OCI-LY7 (cell line): ENCODE results near the gene CRAMP1. TPM values are rescaled to one million over a fixed set of nuclear protein-coding genes. Genes with fewer than 3 reads are reported as not detected.

Experiments
- BruUV-seq: library from RNA; stranded (reverse); fragments of 400-500 nt; replicated peaks from 2 replicates; lab custom pipeline; 2021; lab: Mats Ljungman, UMichigan
- CTCF ChIA-PET: fragments of 300-600 bp; sonication (Branson Sonifier 250); formaldehyde crosslinking; loops from one replicate; lab custom pipeline; 2022; ENCODE audit warnings: antibody characterized with exemption; ENCODE audit not compliant: unreplicated experiment; lab: Charles Lee
- POLR2A ChIA-PET: fragments of 300-600 bp; sonication (Branson Sonifier 250); formaldehyde crosslinking; loops from one replicate; lab custom pipeline; 2022; ENCODE audit warnings: antibody characterized with exemption; lab: Charles Lee
- DNase-seq: peaks from one replicate; pipeline ENCODE4 v3.0.0-alpha.2; 2015; ENCODE audit warnings: low spot score
- H2AFZ ChIP-seq: fragments of 200-600 bp; sonication (generic), shearing (Covaris generic); 2 replicates; pipeline ENCODE4 v1.6.1; 2014; ENCODE audit warnings: mild to moderate bottlenecking, antibody characterized with exemption, low read length, moderate library complexity
- H3K27ac ChIP-seq: fragments of 200-600 bp; sonication (generic); 2 replicates; pipeline ENCODE4 v1.5.1; 2014; ENCODE audit warnings: mixed run types, low read depth, mild to moderate bottlenecking, moderate library complexity, low read length, inconsistent platforms; ENCODE audit not compliant: poor library complexity, severe bottlenecking
- H3K36me3 ChIP-seq: fragments of 200-600 bp; sonication (generic); 2 replicates; pipeline ENCODE4 v1.6.1; 2014; ENCODE audit warnings: mild to moderate bottlenecking, antibody characterized with exemption, low read length, moderate library complexity, mixed read lengths; ENCODE audit not compliant: insufficient read depth
- H3K4me1 ChIP-seq: fragments of 200-600 bp; sonication (generic); 2 replicates; pipeline ENCODE4 v1.5.1; 2014; ENCODE audit warnings: mild to moderate bottlenecking, low read length; ENCODE audit not compliant: insufficient read depth, poor library complexity, severe bottlenecking
- H3K4me2 ChIP-seq: fragments of 200-600 bp; sonication (generic); 2 replicates; pipeline ENCODE4 v1.6.1; 2014; ENCODE audit warnings: mild to moderate bottlenecking, low read length
- H3K4me3 ChIP-seq: fragments of 200-600 bp; sonication (generic); 2 replicates; pipeline ENCODE4 v1.5.1; 2014; ENCODE audit warnings: mild to moderate bottlenecking, low read depth, low read length; ENCODE audit not compliant: poor library complexity, severe bottlenecking
- H3K79me2 ChIP-seq: fragments of 200-600 bp; sonication (generic); 2 replicates; pipeline ENCODE4 v1.6.1; 2016; ENCODE audit warnings: low read depth, mild to moderate bottlenecking, low read length, moderate library complexity, mixed read lengths; ENCODE audit not compliant: insufficient read depth
- H3K9me2 ChIP-seq: fragments of 200-600 bp; sonication (generic); 2 replicates; pipeline ENCODE4 v1.6.1; 2016; ENCODE audit warnings: mild to moderate bottlenecking, low read length, mixed read lengths; ENCODE audit not compliant: insufficient read depth
- H3K9me3 ChIP-seq: fragments of 200-600 bp; sonication (generic); 2 replicates; pipeline ENCODE4 v1.6.1; 2014; ENCODE audit warnings: mild to moderate bottlenecking, mixed run types, low read length, mixed read lengths
- H4K20me1 ChIP-seq: fragments of 200-600 bp; sonication (generic); 2 replicates; pipeline ENCODE4 v1.6.1; 2014; ENCODE audit warnings: mild to moderate bottlenecking, antibody characterized with exemption, low read length, moderate library complexity, mixed read lengths; ENCODE audit not compliant: insufficient read depth
- EZH2phosphoT487 ChIP-seq: fragments of 200-600 bp; sonication (generic); IDR thresholded peaks from 2 replicates; pipeline ENCODE4 v1.6.1; 2018; ENCODE audit warnings: low read depth, borderline replicate concordance, mild to moderate bottlenecking, mixed run types, antibody characterized with exemption, low read length, moderate library complexity, mixed read lengths
- intact Hi-C: fragments of 100-400 bp; cut with micrococcal nuclease; formaldehyde crosslinking; loops from one replicate; pipeline ENCODE4 v1.10.0; 2022; ENCODE audit not compliant: unreplicated experiment
- total RNA-seq, 2 experiments: library from RNA; depleted of rRNA in 1 of 2; stranded (reverse); fragments of >200 nt in 1 of 2; shearing (Covaris generic) in 1 of 2; gene quantifications; 2 replicates each; pipeline ENCODE4 v1.2.3, GENCODE V29; 2014 to 2022
- TF ChIP-seq, protein P1 (sequence below): fragments of 200-600 bp; sonication (generic); conservative IDR thresholded peaks from 2 replicates; pipeline ENCODE4 v1.5.1; 2014; ENCODE audit warnings: mild to moderate bottlenecking, antibody characterized with exemption, low read length, moderate library complexity, mixed read lengths

Gene CRAMP1
- total RNA-seq, 2 experiments from 2014 or later: 10.5 to 33.6 TPM

DNA sequence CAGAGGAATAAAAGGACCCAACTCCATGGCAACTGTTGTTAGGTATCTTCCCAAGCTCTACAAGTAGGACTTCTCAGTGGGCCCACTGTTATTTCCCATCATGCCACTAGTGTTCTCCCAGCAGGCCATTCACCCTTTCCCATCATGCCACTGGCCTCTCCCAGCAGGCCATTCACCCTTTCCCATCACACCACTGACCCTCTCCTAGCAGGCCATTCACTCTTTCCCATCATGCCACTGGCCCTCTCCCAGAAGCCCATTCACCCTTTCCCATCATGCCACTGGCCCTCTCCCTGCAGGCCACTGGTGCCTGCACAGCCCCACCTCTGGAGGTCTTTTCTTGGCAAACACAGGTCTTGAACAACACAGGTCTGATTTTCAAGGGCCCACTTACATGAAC is 36.6 kb upstream of the CRAMP1 start:
- no peak overlapping the region for H3K27ac ChIP-seq
- H4K20me1 ChIP-seq: no peaks in the 10 kb centered on the region
- intact Hi-C loops: no loop called here
- H3K9me3 ChIP-seq: no peaks in the 10 kb centered on the region
- no peak for DNase-seq
- no peaks in the 10 kb centered on the region for H3K79me2 ChIP-seq
- ChIA-PET POLR2A (no interaction called here), CTCF (no interaction called here)
- H3K4me2 ChIP-seq: no peak overlapping the region
- TF ChIP-seq, protein P1, sequence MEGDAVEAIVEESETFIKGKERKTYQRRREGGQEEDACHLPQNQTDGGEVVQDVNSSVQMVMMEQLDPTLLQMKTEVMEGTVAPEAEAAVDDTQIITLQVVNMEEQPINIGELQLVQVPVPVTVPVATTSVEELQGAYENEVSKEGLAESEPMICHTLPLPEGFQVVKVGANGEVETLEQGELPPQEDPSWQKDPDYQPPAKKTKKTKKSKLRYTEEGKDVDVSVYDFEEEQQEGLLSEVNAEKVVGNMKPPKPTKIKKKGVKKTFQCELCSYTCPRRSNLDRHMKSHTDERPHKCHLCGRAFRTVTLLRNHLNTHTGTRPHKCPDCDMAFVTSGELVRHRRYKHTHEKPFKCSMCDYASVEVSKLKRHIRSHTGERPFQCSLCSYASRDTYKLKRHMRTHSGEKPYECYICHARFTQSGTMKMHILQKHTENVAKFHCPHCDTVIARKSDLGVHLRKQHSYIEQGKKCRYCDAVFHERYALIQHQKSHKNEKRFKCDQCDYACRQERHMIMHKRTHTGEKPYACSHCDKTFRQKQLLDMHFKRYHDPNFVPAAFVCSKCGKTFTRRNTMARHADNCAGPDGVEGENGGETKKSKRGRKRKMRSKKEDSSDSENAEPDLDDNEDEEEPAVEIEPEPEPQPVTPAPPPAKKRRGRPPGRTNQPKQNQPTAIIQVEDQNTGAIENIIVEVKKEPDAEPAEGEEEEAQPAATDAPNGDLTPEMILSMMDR: no peak
- TF ChIP-seq EZH2phosphoT487: no peak
- H2AFZ ChIP-seq: no peak overlapping the region
- no peaks in the 10 kb centered on the region; the same call in 1 of the 2 replicates for H3K36me3 ChIP-seq
- no peak overlapping the region for H3K4me3 ChIP-seq
- H3K9me2 ChIP-seq: no peaks in the 10 kb centered on the region
- no peaks in the 10 kb centered on the region for H3K4me1 ChIP-seq
- BruUV-seq: no TSS peak

DNA sequence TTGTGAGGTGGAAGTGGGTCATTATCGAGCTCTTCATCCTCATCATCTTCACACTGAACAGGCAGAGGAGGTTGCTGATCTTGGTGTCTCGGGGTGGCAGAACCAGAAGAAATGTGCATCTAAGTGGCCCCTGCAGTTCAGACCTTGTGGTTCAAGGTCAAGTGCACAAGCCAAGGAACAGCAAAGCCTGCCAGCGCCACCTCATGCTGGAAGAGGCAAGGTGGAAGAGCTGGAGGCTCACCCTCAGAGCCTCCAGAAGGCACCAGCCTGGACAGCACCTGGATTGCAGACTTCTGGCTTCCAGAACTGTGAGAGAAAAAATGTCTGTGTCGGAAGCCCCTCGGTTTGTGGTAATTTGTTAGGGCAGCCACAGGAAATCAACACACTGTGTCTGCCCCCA is 32.9 kb upstream of the CRAMP1 start:
- H3K4me3 ChIP-seq: no peak overlapping the region
- intact Hi-C loops: no loop called here
- no peak for TF ChIP-seq EZH2phosphoT487
- TF ChIP-seq, protein P1: no peak
- no peaks in the 10 kb centered on the region for H3K4me1 ChIP-seq
- no peak for DNase-seq
- H3K4me2 ChIP-seq: no peak overlapping the region
- no peaks in the 10 kb centered on the region for H3K9me2 ChIP-seq
- no peak overlapping the region for H2AFZ ChIP-seq
- no TSS peak for BruUV-seq
- H3K9me3 ChIP-seq: no peaks in the 10 kb centered on the region
- no peaks in the 10 kb centered on the region for H4K20me1 ChIP-seq
- H3K36me3 ChIP-seq: no peaks in the 10 kb centered on the region; the same call in 1 of the 2 replicates
- ChIA-PET CTCF (no interaction called here), POLR2A (no interaction called here)
- no peak overlapping the region for H3K27ac ChIP-seq
- no peaks in the 10 kb centered on the region for H3K79me2 ChIP-seq

DNA sequence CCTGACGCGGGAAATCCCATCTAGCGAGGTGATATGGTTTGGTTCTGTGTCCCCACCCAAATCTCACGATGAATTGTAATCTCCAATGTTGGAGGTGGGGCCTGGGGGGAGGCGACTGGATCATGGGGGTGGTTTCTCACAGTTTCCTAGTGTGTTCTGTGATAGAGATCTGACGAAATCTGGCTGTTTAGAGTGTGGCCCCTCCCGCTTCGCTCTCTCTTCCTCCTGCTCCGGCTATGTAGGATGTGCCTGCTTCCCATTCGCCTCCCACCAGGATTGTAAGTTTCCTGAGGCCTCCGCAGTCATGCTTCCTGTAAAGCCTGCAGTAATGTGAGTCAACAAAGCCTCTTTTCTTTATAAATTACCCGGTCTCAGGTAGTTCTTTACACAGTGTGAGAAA is 31.9 kb upstream of the CRAMP1 start:
- H2AFZ ChIP-seq: no peak overlapping the region
- CTCF ChIA-PET: no interaction called here

More for the DNA sequence above, 31.9 kb upstream of the CRAMP1 start:
- Histone ChIP-seq H4K20me1 (no peaks in the 10 kb centered on the region), H3K9me3 (no peaks in the 10 kb centered on the region), H3K27ac (no peak overlapping the region), H3K4me2 (no peak overlapping the region), H3K9me2 (no peaks in the 10 kb centered on the region), H3K36me3 (no peaks in the 10 kb centered on the region; the same call in 1 of the 2 replicates), H3K4me3 (no peak overlapping the region), H3K4me1 (no peaks in the 10 kb centered on the region), H3K79me2 (no peaks in the 10 kb centered on the region)
- no peak for TF ChIP-seq EZH2phosphoT487
- TF ChIP-seq, protein P1: no peak
- no peak for DNase-seq
- BruUV-seq: no TSS peak
- POLR2A ChIA-PET: no interaction called here
- intact Hi-C loops: no loop called here
